NT2/D1 (cell line): ENCODE data around the gene NDC80.

ENCODE experiments used
- YY1 ChIP-seq: IDR thresholded peaks from 2 replicates; pipeline ENCODE4 v1.6.1; 2011; ENCODE audit not compliant: insufficient read length, insufficient read depth
- ZNF274 ChIP-seq: IDR thresholded peaks from 2 replicates; pipeline ENCODE4 v1.6.1; 2011; ENCODE audit warnings: mild to moderate bottlenecking, low read depth, low read length

GRCh38 chr18:2572892-2573291 lies 1.5 kb downstream of the NDC80 start:
- TF ChIP-seq YY1 (no peak), ZNF274 (no peak)
